Liver (tissue), 3 donors: ENCODE results near the gene CDH23.

ENCODE experiments used
- CTCF ChIP-seq: fragments of 150-350 bp; IDR thresholded peaks from 2 replicates; pipeline ENCODE4 v1.5.1; 2017; ENCODE audit warnings: improper control_type of control experiment, low read depth, low read length; ENCODE audit not compliant: missing input control
- FOXA1 ChIP-seq: IDR thresholded peaks from 2 replicates; pipeline ENCODE4 v1.6.1; 2016; ENCODE audit warnings: antibody characterized with exemption
- GABPA ChIP-seq, 2 donors: IDR thresholded peaks in 1 of 2; conservative IDR thresholded peaks in 1 of 2; 2 replicates each; pipeline ENCODE4 v1.6.1; 2016; ENCODE audit warnings: antibody characterized with exemption in 2 of 2, mild to moderate bottlenecking in 1 of 2, moderate library complexity in 1 of 2
- RAD21 ChIP-seq, 2 donors: IDR thresholded peaks; 2 replicates each; pipeline ENCODE4 v1.6.1; 2016; ENCODE audit warnings: antibody characterized with exemption in 2 of 2, mild to moderate bottlenecking in 2 of 2
- TAF1 ChIP-seq: conservative IDR thresholded peaks from 2 replicates; pipeline ENCODE4 v1.6.1; 2016; ENCODE audit warnings: antibody characterized with exemption, mild to moderate bottlenecking
- YY1 ChIP-seq: IDR thresholded peaks from 2 replicates; pipeline ENCODE4 v1.6.1; 2016; ENCODE audit warnings: antibody characterized with exemption, mild to moderate bottlenecking
- donor health status: healthy.
- donor health status: healthy.

GRCh38 chr10:71718165-71718698 is 321.5 kb downstream of the CDH23 start:
- TF ChIP-seq CTCF (no peak), FOXA1 (no peak), RAD21 (IDR thresholded peaks at IDR 0.05) (no peak), YY1 (no peak), TAF1 (no peak), GABPA (IDR thresholded peaks at IDR 0.05 in 1 of 2, conservative IDR thresholded peaks at IDR 0.05 in 1 of 2) (no peak)
